ENCODE measurements around the gene ELAVL4.

The ELAVL4 gene

DNA sequence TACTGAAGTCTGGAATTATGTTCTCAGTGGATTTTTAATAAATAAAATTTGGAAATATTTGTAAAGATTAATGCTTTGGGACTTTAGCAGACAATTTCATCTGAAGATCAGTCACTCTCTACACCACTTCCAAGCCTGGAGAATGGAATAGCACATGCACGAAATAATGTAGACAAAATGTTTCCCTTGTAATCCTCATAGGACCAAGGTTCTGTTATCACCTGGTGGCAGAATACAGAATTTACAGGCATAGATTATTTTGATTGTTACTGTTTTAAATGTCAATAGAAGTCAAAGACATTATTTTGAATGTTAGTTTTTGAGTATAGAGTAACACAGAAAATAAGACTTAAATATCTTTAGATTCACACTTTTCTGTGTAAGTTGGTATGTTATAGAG, 9.1 kb upstream of the ELAVL4 start:
- Histone ChIP-seq H2AK5ac (ENCODE audit: low read length, severe bottlenecking) (no peak overlapping the region), H3K14ac (ENCODE audit: low read length in 2 of 2) (no peak overlapping the region), H3K18ac (ENCODE audit: low read depth in 1 of 2, low read length in 2 of 2) (no peak overlapping the region), H3K36me3 (ENCODE audit: control insufficient read depth in 1 of 2, insufficient read depth in 2 of 2, low read depth in 1 of 2, low read length in 2 of 2) (no peaks in the 10 kb centered on the region), H2BK12ac (ENCODE audit: low read length in 2 of 2) (no peak overlapping the region), H3K79me1 (replicated peaks; ENCODE audit: low read length, poor library complexity, severe bottlenecking) (no peaks in the 10 kb centered on the region), H4K8ac (ENCODE audit: low read length) (no peak overlapping the region), H3K4me1 (ENCODE audit: control insufficient read depth, insufficient read depth, low read depth, low read length) (no peaks in the 10 kb centered on the region), H2AFZ (ENCODE audit: low read depth, low read length) (no peak overlapping the region), H2BK15ac (ENCODE audit: low read depth, poor library complexity, severe bottlenecking) (no peak overlapping the region), H3K23ac (ENCODE audit: low read length in 2 of 2) (no peak overlapping the region), H3K9ac (ENCODE audit: low read length) (no peak overlapping the region), H3K27me3 (ENCODE audit: control insufficient read depth in 1 of 2, insufficient read depth in 1 of 2, low read length in 2 of 2) (no peaks in the 10 kb centered on the region), H3K27ac (ENCODE audit: low read length, poor library complexity, severe bottlenecking) (no peak overlapping the region), H3K4me3 (ENCODE audit: insufficient read depth in 1 of 2, low read depth in 1 of 2, low read length in 2 of 2) (no peak overlapping the region), H2BK120ac (ENCODE audit: low read depth, low read length) (no peak overlapping the region), H2BK5ac (ENCODE audit: low read depth, low read length, poor library complexity, severe bottlenecking) (no peak overlapping the region), H3K4me2 (ENCODE audit: low read length, poor library complexity, severe bottlenecking) (no peak overlapping the region), H4K91ac (ENCODE audit: low read length) (no peak overlapping the region), H3K4ac (ENCODE audit: low read depth in 1 of 2, low read length in 2 of 2) (no peak overlapping the region), H3K9me3 (ENCODE audit: control insufficient read depth, low read length) (no peaks in the 10 kb centered on the region)
- no peak for DNase-seq
- no CpG with 5 or more reads among the region's 1 CpG for WGBS

DNA sequence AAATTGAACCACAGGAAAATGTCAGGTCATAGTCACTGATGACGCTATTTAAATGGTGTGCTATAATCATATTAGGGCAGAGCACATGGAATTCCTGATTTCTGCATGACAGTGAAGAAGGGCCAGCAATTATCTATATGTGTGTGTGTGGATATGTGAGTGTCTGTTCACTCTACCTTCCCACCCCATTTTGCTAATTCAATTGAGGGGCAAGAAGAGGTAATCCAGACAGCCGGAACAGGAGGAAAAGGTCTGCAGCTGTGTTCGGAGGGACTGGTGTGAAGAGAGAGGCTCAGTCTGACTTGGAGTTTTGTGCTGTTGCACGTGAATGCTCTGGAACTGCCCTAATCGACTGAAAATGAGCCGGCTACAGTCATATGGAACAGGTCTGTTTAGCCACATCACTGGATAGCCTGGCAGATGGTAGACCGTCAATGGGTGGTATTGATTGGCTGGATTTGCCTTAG, 5.1 kb upstream of the ELAVL4 start:
- Histone ChIP-seq H3K27ac (ENCODE audit: low read length, poor library complexity, severe bottlenecking) (no peak overlapping the region), H2BK15ac (ENCODE audit: low read depth, poor library complexity, severe bottlenecking) (no peak overlapping the region), H3K9ac (ENCODE audit: low read length) (no peak overlapping the region), H3K18ac (ENCODE audit: low read depth in 1 of 2, low read length in 2 of 2) (no peak overlapping the region), H3K23ac (ENCODE audit: low read length in 2 of 2) (no peak overlapping the region), H3K4me1 (ENCODE audit: control insufficient read depth, insufficient read depth, low read depth, low read length) (no peaks in the 10 kb centered on the region), H4K91ac (ENCODE audit: low read length) (no peak overlapping the region), H3K4ac (ENCODE audit: low read depth in 1 of 2, low read length in 2 of 2) (no peak overlapping the region), H3K4me2 (ENCODE audit: low read length, poor library complexity, severe bottlenecking) (no peak overlapping the region), H2BK5ac (ENCODE audit: low read depth, low read length, poor library complexity, severe bottlenecking) (no peak overlapping the region), H3K9me3 (ENCODE audit: control insufficient read depth, low read length) (no peaks in the 10 kb centered on the region), H3K4me3 (ENCODE audit: insufficient read depth in 1 of 2, low read depth in 1 of 2, low read length in 2 of 2) (no peak overlapping the region), H3K79me1 (replicated peaks; ENCODE audit: low read length, poor library complexity, severe bottlenecking) (no peaks in the 10 kb centered on the region), H4K8ac (ENCODE audit: low read length) (no peak overlapping the region), H3K36me3 (ENCODE audit: control insufficient read depth in 1 of 2, insufficient read depth in 2 of 2, low read depth in 1 of 2, low read length in 2 of 2) (no peaks in the 10 kb centered on the region), H2AK5ac (ENCODE audit: low read length, severe bottlenecking) (no peak overlapping the region), H3K27me3 (ENCODE audit: control insufficient read depth in 1 of 2, insufficient read depth in 1 of 2, low read length in 2 of 2) (peaks cover 0 to 12% of the 10 kb centered on the region in 2 experiments), H2AFZ (ENCODE audit: low read depth, low read length) (no peak overlapping the region), H3K14ac (ENCODE audit: low read length in 2 of 2) (no peak overlapping the region), H2BK12ac (ENCODE audit: low read length in 2 of 2) (no peak overlapping the region), H2BK120ac (ENCODE audit: low read depth, low read length) (no peak overlapping the region)
- 72% methylated on average over 6 of the region's 7 CpGs for WGBS
- DNase-seq, result no peak

DNA sequence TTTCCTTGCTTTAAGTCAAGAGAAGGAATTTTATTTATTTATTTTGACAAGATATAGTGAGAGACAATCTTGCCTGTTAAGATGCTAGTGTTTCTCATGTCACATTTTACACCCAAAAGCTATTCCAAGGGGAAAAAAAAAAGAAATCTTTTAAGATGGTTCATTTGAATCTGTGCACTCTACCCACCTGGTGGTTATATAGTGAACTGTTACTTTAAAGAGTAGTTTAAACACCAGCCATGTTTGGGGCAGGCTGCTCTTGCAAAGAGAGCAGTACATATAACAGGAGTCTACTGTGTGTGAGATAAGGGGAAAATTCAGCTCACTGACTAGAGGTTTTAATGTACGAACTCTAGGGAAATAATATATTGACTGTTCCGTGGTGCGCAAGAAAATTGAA, 3.3 kb upstream of the ELAVL4 start:
- Histone ChIP-seq H4K91ac (ENCODE audit: low read length) (no peak overlapping the region), H3K14ac (ENCODE audit: low read length in 2 of 2) (no peak overlapping the region), H2BK12ac (ENCODE audit: low read length in 2 of 2) (no peak overlapping the region), H3K4me2 (ENCODE audit: low read length, poor library complexity, severe bottlenecking) (no peak overlapping the region), H3K27me3 (ENCODE audit: control insufficient read depth in 1 of 2, insufficient read depth in 1 of 2, low read length in 2 of 2) (peaks cover 0 to 28% of the 10 kb centered on the region in 2 experiments), H2BK5ac (ENCODE audit: low read depth, low read length, poor library complexity, severe bottlenecking) (no peak overlapping the region), H2AFZ (ENCODE audit: low read depth, low read length) (no peak overlapping the region), H3K18ac (ENCODE audit: low read depth in 1 of 2, low read length in 2 of 2) (no peak overlapping the region), H3K36me3 (ENCODE audit: control insufficient read depth in 1 of 2, insufficient read depth in 2 of 2, low read depth in 1 of 2, low read length in 2 of 2) (no peaks in the 10 kb centered on the region), H3K9me3 (ENCODE audit: control insufficient read depth, low read length) (no peaks in the 10 kb centered on the region), H3K4me1 (ENCODE audit: control insufficient read depth, insufficient read depth, low read depth, low read length) (no peaks in the 10 kb centered on the region), H3K4me3 (ENCODE audit: insufficient read depth in 1 of 2, low read depth in 1 of 2, low read length in 2 of 2) (no peak overlapping the region), H2BK15ac (ENCODE audit: low read depth, poor library complexity, severe bottlenecking) (no peak overlapping the region), H4K8ac (ENCODE audit: low read length) (no peak overlapping the region), H3K27ac (ENCODE audit: low read length, poor library complexity, severe bottlenecking) (no peak overlapping the region), H2AK5ac (ENCODE audit: low read length, severe bottlenecking) (no peak overlapping the region), H3K9ac (ENCODE audit: low read length) (no peak overlapping the region), H2BK120ac (ENCODE audit: low read depth, low read length) (no peak overlapping the region), H3K23ac (ENCODE audit: low read length in 2 of 2) (no peak overlapping the region), H3K79me1 (replicated peaks; ENCODE audit: low read length, poor library complexity, severe bottlenecking) (no peaks in the 10 kb centered on the region), H3K4ac (ENCODE audit: low read depth in 1 of 2, low read length in 2 of 2) (no peak overlapping the region)
- WGBS, result 85% methylated on average over 3 of the region's 3 CpGs
- no peak for DNase-seq

DNA sequence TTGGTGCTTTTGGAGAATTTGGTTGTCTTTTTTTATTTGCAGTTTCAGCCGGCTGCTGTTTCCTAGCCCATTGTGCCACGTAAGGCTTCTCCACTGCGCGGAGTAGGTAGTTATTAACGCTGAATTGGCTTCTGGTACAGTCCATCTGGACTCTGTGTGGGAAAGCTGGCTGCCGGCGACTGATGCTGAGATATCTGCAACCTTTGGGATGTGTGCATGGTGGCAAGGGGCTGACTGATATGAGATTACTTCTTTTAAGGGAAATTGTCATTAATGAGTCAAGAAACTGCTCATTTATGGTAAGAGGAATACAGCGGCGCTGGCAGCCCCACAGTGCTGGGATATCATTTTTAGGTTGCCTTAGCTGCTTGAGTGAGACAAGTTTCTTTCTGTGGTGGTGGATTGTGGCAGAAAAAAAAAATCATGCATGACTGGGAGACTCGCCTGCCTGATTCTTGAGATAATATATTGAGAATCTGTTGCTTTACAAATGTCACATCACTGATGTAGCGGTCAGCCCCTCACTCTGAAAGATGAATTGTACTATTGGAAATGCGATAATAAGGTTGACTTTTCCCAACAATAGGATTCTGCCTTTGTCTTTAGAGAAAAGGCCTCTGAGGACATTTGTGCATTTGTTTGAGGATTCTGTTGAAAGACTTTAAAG, 2.5 kb upstream of the ELAVL4 start:
- 86% methylated on average over 12 of the region's 12 CpGs for WGBS
- no peak overlapping the region for H3K9ac ChIP-seq (ENCODE audit: low read length)
- H2BK15ac ChIP-seq (ENCODE audit: low read depth, poor library complexity, severe bottlenecking), result no peak overlapping the region

More for the DNA sequence above, 2.5 kb upstream of the ELAVL4 start:
- Histone ChIP-seq H3K27ac (ENCODE audit: low read length, poor library complexity, severe bottlenecking) (no peak overlapping the region), H3K4me1 (ENCODE audit: control insufficient read depth, insufficient read depth, low read depth, low read length) (no peaks in the 10 kb centered on the region), H3K23ac (ENCODE audit: low read length in 2 of 2) (no peak overlapping the region), H3K14ac (ENCODE audit: low read length in 2 of 2) (no peak overlapping the region), H2AK5ac (ENCODE audit: low read length, severe bottlenecking) (no peak overlapping the region), H3K36me3 (ENCODE audit: control insufficient read depth in 1 of 2, insufficient read depth in 2 of 2, low read depth in 1 of 2, low read length in 2 of 2) (no peaks in the 10 kb centered on the region), H3K79me1 (replicated peaks; ENCODE audit: low read length, poor library complexity, severe bottlenecking) (no peaks in the 10 kb centered on the region), H3K9me3 (ENCODE audit: control insufficient read depth, low read length) (no peaks in the 10 kb centered on the region), H3K4me2 (ENCODE audit: low read length, poor library complexity, severe bottlenecking) (no peak overlapping the region), H3K4ac (ENCODE audit: low read depth in 1 of 2, low read length in 2 of 2) (no peak overlapping the region), H2BK120ac (ENCODE audit: low read depth, low read length) (no peak overlapping the region), H2AFZ (ENCODE audit: low read depth, low read length) (no peak overlapping the region), H2BK12ac (ENCODE audit: low read length in 2 of 2) (no peak overlapping the region), H3K27me3 (ENCODE audit: control insufficient read depth in 1 of 2, insufficient read depth in 1 of 2, low read length in 2 of 2) (peaks cover 0 to 36% of the 10 kb centered on the region in 2 experiments), H2BK5ac (ENCODE audit: low read depth, low read length, poor library complexity, severe bottlenecking) (no peak overlapping the region), H3K4me3 (ENCODE audit: insufficient read depth in 1 of 2, low read depth in 1 of 2, low read length in 2 of 2) (no peak overlapping the region), H4K8ac (ENCODE audit: low read length) (no peak overlapping the region), H4K91ac (ENCODE audit: low read length) (no peak overlapping the region), H3K18ac (ENCODE audit: low read depth in 1 of 2, low read length in 2 of 2) (no peak overlapping the region)
- DNase-seq, result no peak

Data from mesenchymal stem cell (in vitro differentiated cells and primary cell).